Esophagus muscularis mucosa (tissue), 4 donors: ENCODE data around the gene DUSP14. TPM values are rescaled to one million over a fixed set of nuclear protein-coding genes. Genes with fewer than 3 reads are reported as not detected.
A peak's percentile ranks its signal among the peaks of the same experiment; 100 is the strongest.
"Not testable (repeated sequence)": the region's sequence is repeated elsewhere in the genome, so short reads cannot be mapped to it uniquely, and the experiment has no call there.

ENCODE experiments used
- DNase-seq: peaks from one replicate; pipeline ENCODE4 v3.0.0-alpha.2; 2017; ENCODE audit errors: extremely low spot score
- H3K27ac ChIP-seq, 4 donors: fragments of 200-600 bp; sonication (generic); replicated peaks in 1 of 4; 1 replicate in 3 of 4; 2 replicates in 1 of 4; pipeline ENCODE4 v1.5.1; 2016 to 2019; ENCODE audit warnings: mild to moderate bottlenecking in 1 of 4
- H3K27me3 ChIP-seq, 4 donors: fragments of 200-600 bp; sonication (generic); one replicate each; pipeline versions ENCODE4 v1.5.1 to v1.6.0; 2016 to 2019
- H3K36me3 ChIP-seq, 4 donors: fragments of 200-600 bp; sonication (generic); one replicate each; pipeline ENCODE4 v1.5.1; 2016 to 2019
- H3K4me1 ChIP-seq, 4 donors: fragments of 200-600 bp; sonication (generic); one replicate each; pipeline ENCODE4 v1.5.1; 2016 to 2019
- H3K4me3 ChIP-seq, 4 donors: fragments of 200-600 bp; sonication (generic); 1 replicate in 2 of 4; 2 replicates in 2 of 4; pipeline ENCODE4 v1.5.1; 2016 to 2019; ENCODE audit warnings: mild to moderate bottlenecking in 4 of 4, moderate library complexity in 1 of 4
- H3K9me3 ChIP-seq, 4 donors: fragments of 200-600 bp; sonication (generic); 1 replicate in 3 of 4; 2 replicates in 1 of 4; pipeline ENCODE4 v1.5.1; 2016 to 2019
- CTCF ChIP-seq, 3 experiments: fragments of 200-600 bp in 2 of 3; fragments of 450-650 bp in 1 of 3; sonication (generic) in 2 of 3; IDR thresholded peaks; one replicate each; pipeline ENCODE4 v1.5.1; 2017 to 2019; ENCODE audit warnings: antibody characterized with exemption in 3 of 3, mild to moderate bottlenecking in 2 of 3, moderate library complexity in 1 of 3
- EP300 ChIP-seq: sonication (generic); formaldehyde crosslinking; IDR thresholded peaks from one replicate; pipeline ENCODE4 v1.6.1; 2017; ENCODE audit warnings: antibody characterized with exemption
- POLR2A ChIP-seq: fragments of 450-650 bp; IDR thresholded peaks from one replicate; pipeline ENCODE4 v1.6.1; 2017; ENCODE audit warnings: antibody characterized with exemption, moderate library complexity, mild to moderate bottlenecking, low read depth
- POLR2AphosphoS5 ChIP-seq, 2 donors: sonication (generic); formaldehyde crosslinking; IDR thresholded peaks; one replicate each; pipeline ENCODE4 v1.6.1; 2017; ENCODE audit warnings: antibody characterized with exemption in 2 of 2
- WGBS: methylation state at CpG from one replicate; pipeline ENCODE4 v1.1.5; 2018; 5-methylcytosine and 5-hydroxymethylcytosine counted together
- intact Hi-C: fragments of 100-400 bp; cut with DNase I; formaldehyde crosslinking; loops from one replicate; pipeline ENCODE4 v1.15.1; 2023
- total RNA-seq, 4 donors: library from RNA; depleted of rRNA; stranded (reverse); fragments of >200 nt; gene quantifications; one replicate each; pipeline versions ENCODE4 v1.1.0 to v1.2.1, GENCODE V29; 2016

The DUSP14 gene, protein sequence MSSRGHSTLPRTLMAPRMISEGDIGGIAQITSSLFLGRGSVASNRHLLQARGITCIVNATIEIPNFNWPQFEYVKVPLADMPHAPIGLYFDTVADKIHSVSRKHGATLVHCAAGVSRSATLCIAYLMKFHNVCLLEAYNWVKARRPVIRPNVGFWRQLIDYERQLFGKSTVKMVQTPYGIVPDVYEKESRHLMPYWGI
- 10 to 100 TPM; 23.7 to 46.4 (median 35.9) TPM for total RNA-seq

DNA sequence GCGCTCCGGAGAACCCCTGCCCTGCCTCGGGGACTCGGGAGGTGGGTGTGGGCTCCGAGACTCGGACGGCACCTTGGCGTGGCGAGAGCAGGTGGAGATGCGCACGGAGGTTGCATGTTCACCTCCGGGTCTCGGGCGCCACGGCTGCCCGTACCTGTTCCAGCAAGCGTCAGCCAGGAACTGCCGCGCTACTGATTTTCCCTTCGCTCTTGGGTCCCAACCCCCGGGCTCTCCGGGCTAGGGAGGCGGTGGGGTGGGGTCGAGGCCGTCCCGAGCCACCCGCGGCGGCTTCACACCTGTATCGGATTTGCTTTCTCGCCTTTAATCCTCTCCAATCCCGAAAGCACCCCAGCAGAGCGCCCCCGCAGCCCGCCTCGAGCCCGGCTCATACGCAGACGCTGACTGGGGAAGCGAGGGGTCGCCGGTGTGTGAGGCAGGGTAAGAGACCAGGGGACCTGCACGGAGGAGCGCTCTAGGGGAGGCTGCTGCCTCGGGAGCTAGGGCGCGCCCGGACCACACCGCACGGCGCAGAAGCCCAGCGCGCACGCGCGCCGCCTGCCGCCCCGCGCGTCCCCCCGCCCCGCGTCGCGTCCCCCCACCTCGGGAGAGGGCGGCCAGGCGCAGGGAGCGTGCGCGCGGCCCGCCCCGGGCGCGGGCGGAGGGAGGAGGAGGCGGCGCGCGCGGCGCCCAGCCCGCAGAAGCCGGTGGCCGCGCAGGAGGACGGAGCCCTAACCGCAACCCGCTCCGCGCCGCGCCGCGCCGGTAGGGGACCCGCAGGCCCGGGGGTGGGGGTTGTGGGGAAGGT, at the start of gene DUSP14:
TSS of gene DUSP14 (plus strand) at position 695 of the 805 bp plus-strand sequence. CDS start 22,382 bp downstream, outside the sequence.
- TF ChIP-seq POLR2AphosphoS5 (IDR thresholded peaks at IDR 0.05) = peak; percentile 41 to 88
- no peak for TF ChIP-seq POLR2A
- peaks cover 33 to 59% (median 53%) of the 10 kb centered on the region in 4 donors for H3K4me1 ChIP-seq
- DNase-seq = no peak
- no peaks in the 10 kb centered on the region for H3K27me3 ChIP-seq
- H3K4me3 ChIP-seq = peak within 1 kb of the TSS; percentile 76 to 89 (median 87)
- H3K9me3 ChIP-seq = no peaks in the 10 kb centered on the region
- WGBS = 0% methylated on average over 10 of the region's 100 CpGs
- H3K36me3 ChIP-seq = no peaks in the 10 kb centered on the region
- intact Hi-C loops = loop anchor here (5.0 kb wide), 1 partner anchor 82 kb away; the partner anchor contains the start of genes ACACA and TADA2A
- peak within 1 kb of the TSS; percentile 91 to 94 (median 92) for H3K27ac ChIP-seq

- intact Hi-C loops = no loop called here
- no peak for DNase-seq
- H3K4me1 ChIP-seq = no peaks in the 10 kb centered on the region
- no peaks in the 10 kb centered on the region for H3K27me3 ChIP-seq
- no peak overlapping the region for H3K27ac ChIP-seq
- WGBS = 100% methylated on average over 2 of the region's 2 CpGs
- H3K9me3 ChIP-seq = no peaks in the 10 kb centered on the region
- TF ChIP-seq EP300 (no peak), POLR2A (no peak), POLR2AphosphoS5 (IDR thresholded peaks at IDR 0.05) (no peak), CTCF (IDR thresholded peaks at IDR 0.05) (no peak)
- peaks cover 29 to 85% (median 74%) of the 10 kb centered on the region in 4 donors for H3K36me3 ChIP-seq
- no peak overlapping the region for H3K4me3 ChIP-seq
Observed at GRCh38 chr17:37440424-37440823, 49.3 kb upstream of the DUSP14 start.

GRCh38 chr17:37441369-37442014, 48.2 kb upstream of the DUSP14 start:
- 91% methylated on average over 12 of the region's 12 CpGs for WGBS

DNA sequence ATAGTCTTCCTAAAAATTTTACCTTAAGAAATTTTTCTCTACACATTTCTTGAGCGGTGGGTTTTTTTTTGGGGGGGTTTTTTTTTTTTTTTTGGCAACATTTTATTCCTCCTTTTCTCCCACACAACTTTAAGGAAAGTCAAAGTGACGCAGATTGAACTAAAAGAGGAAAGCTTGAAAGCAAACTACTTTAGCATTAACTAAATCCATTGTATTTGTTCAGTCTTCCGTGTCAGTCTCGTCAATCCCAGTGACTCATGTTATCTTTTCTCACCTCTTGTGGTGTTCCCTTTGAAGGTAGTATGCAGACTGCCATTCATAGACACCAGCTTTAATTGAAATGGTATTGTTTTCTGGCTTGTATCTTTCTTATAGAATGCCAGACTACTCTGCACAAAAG, 43.7 kb upstream of the DUSP14 start:
- intact Hi-C loops = no loop called here
- TF ChIP-seq POLR2AphosphoS5 (IDR thresholded peaks at IDR 0.05) (no peak), EP300 (no peak), POLR2A (no peak), CTCF (IDR thresholded peaks at IDR 0.05) (no peak)
- no peaks in the 10 kb centered on the region for H3K4me1 ChIP-seq
- H3K9me3 ChIP-seq = no peaks in the 10 kb centered on the region
- no peak overlapping the region for H3K4me3 ChIP-seq
- no peaks in the 10 kb centered on the region for H3K27me3 ChIP-seq
- DNase-seq = no peak
- 89% methylated on average over 4 of the region's 4 CpGs for WGBS
- H3K36me3 ChIP-seq = peaks cover 32 to 93% (median 63%) of the 10 kb centered on the region in 4 donors
- H3K27ac ChIP-seq = no peak overlapping the region

More at GRCh38 chr17:37441369-37442014, 48.2 kb upstream of the DUSP14 start:
- H3K4me1 ChIP-seq, intact Hi-C loops, H3K9me3 ChIP-seq, H3K27me3 ChIP-seq, H3K27ac ChIP-seq, DNase-seq, H3K4me3 ChIP-seq: not testable (repeated sequence)
- peaks cover 33 to 84% (median 73%) of the 10 kb centered on the region in 4 donors for H3K36me3 ChIP-seq

- 95% methylated on average over 1 of the region's 1 CpG for WGBS
- Histone ChIP-seq H3K4me1 (no peaks in the 10 kb centered on the region), H3K36me3 (peaks cover 20 to 83% (median 57%) of the 10 kb centered on the region in 4 donors), H3K9me3 (no peaks in the 10 kb centered on the region), H3K27me3 (no peaks in the 10 kb centered on the region), H3K4me3 (no peak overlapping the region), H3K27ac (no peak overlapping the region)
- no peak for TF ChIP-seq CTCF (IDR thresholded peaks at IDR 0.05)
- TF ChIP-seq POLR2A = no peak
- no peak for TF ChIP-seq EP300
- no peak for TF ChIP-seq POLR2AphosphoS5 (IDR thresholded peaks at IDR 0.05)
- DNase-seq = no peak
- intact Hi-C loops = no loop called here
Observed at GRCh38 chr17:37447641-37448040, 42.0 kb upstream of the DUSP14 start.
